ENCODE data around the gene RSPH3.

- TF ChIP-seq POLR2A (IDR thresholded peaks at IDR 0.05) = no peak
- TF ChIP-seq CTCF (IDR thresholded peaks at IDR 0.05) = no peak
Measured at GRCh38 chr6:159002432-159003155, 2.6 kb upstream of the RSPH3 start.
